Activated naive CD8-positive, alpha-beta T cell treated with anti-CD3 and anti-CD28 coated beads, Interleukin-2, amount 50 U/mL, for 16 hours (primary cell): Measurements from ENCODE around the gene RAB8B.

Experiments
- DNase-seq: peaks from one replicate; pipeline ENCODE4 v3.0.0-alpha.2; 2020; ENCODE audit warnings: low read depth, low spot score

Gene RAB8B

DNA sequence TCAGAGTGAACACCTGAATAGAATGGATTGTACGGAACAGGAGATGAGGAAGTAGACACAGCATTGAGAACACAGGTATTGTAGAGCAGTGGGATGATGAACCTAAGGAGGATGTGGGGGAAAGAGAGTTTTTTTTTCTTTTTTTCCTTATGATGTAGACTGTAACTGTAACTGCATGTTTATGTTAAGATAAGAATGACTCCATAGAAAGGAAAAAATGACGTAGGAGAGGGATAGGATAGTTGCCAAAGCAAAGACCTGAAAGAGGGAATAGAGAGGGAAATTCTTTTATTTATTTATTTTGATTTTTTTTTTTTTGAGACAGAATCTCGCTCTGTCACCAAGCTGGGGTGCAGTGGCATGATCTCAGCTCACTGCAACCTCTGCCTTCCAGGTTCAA lies 121.2 kb downstream of the RAB8B start:
- DNase-seq: no peak

DNA sequence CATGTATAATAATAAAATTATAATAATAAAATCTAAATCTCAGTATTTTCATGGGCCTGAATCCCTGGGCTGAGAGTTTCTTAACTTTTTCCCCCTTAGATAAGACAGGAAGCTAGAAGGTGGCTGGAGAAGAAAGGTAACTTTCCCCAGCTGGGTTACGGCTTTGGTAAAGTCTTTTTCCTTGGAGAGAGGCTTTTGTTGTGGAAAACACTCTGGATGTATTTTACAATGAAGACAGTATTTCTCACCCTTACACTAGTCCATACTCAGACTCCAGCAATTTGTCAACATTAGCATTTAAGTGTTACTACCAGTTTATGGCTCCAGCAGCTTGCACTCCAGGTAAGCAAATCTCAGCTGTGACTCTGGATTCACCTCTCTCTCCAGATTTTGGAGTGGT lies 122.9 kb downstream of the RAB8B start:
- DNase-seq: no peak

DNA sequence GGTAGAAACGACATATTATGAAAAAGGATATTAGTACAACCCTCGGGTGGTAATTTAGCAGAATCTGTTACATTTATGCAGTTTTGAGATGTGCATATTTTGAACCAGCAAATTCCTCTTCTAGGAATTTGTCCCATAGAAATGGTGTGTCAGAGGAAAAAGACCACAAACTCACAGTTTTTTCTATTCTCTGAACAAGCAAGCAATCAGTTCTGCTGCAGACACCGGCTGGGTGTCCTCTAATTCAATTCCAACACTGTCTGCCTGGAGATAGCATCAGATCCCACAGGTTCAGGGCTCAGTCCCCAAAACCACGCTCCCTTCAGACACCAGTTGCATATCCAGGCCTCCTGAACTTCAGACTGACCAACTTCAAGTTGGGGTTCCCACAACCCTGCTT lies 124.4 kb downstream of the RAB8B start:
- DNase-seq: no peak

DNA sequence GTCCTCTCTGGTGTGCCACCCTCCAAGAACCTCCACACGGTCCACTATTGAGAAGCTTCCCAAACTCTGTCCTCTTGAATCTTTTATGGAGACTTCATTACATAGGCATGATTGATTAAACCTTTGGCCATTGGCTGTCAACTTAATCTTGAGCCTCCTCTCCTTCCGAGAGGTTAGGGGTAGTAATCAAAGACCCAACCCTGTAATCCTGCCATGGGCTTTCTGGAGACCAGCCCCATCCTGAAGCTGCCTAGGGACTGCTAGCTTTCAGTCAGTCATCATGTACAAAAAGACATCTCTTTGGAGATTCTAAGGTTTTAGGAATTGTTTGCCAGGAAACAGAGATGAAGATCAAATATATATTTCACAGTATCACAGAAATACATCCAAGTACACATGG lies 125.0 kb downstream of the RAB8B start:
- no peak for DNase-seq
